Spleen (tissue), 7 donors: ENCODE data around the gene RAPGEF6.

Experiments used
- POLR2A ChIP-seq, 3 donors: fragments of 450-650 bp; IDR thresholded peaks; one replicate each; pipeline ENCODE4 v1.5.1; 2017; ENCODE audit warnings: antibody characterized with exemption in 3 of 3, mild to moderate bottlenecking in 1 of 3
- POLR2AphosphoS5 ChIP-seq, 3 donors: sonication (generic); formaldehyde crosslinking; IDR thresholded peaks; one replicate each; pipeline ENCODE4 v1.5.1; 2017; ENCODE audit warnings: antibody characterized with exemption in 3 of 3
- TF ChIP-seq, protein P1 (sequence below), 11 experiments: fragments of 200-600 bp in 7 of 11; fragments of 450-650 bp in 4 of 11; sonication (generic) in 4 of 11; IDR thresholded peaks in 8 of 11; conservative IDR thresholded peaks in 3 of 11; 1 replicate in 7 of 11; 2 replicates in 4 of 11; pipeline versions ENCODE4 v1.4.0 to v1.8.0; 2016 to 2021; ENCODE audit warnings: antibody characterized with exemption in 11 of 11, inconsistent platforms in 4 of 11, mild to moderate bottlenecking in 1 of 11
- donor health status: DM: no; HTN: no; CAD: no; lungs with moderate emphysema.
- donor health status: DM: no; HTN: no; CAD: no.
- donor health status: DM: no; HTN: no; CAD: no.

- TF ChIP-seq, protein P1, sequence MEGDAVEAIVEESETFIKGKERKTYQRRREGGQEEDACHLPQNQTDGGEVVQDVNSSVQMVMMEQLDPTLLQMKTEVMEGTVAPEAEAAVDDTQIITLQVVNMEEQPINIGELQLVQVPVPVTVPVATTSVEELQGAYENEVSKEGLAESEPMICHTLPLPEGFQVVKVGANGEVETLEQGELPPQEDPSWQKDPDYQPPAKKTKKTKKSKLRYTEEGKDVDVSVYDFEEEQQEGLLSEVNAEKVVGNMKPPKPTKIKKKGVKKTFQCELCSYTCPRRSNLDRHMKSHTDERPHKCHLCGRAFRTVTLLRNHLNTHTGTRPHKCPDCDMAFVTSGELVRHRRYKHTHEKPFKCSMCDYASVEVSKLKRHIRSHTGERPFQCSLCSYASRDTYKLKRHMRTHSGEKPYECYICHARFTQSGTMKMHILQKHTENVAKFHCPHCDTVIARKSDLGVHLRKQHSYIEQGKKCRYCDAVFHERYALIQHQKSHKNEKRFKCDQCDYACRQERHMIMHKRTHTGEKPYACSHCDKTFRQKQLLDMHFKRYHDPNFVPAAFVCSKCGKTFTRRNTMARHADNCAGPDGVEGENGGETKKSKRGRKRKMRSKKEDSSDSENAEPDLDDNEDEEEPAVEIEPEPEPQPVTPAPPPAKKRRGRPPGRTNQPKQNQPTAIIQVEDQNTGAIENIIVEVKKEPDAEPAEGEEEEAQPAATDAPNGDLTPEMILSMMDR (IDR thresholded peaks at IDR 0.05 in 8 of 11, conservative IDR thresholded peaks at IDR 0.05 in 3 of 11) = no peak
- TF ChIP-seq POLR2AphosphoS5 (IDR thresholded peaks at IDR 0.05) = no peak
- TF ChIP-seq POLR2A (IDR thresholded peaks at IDR 0.05) = no peak
These were observed 193.8 kb downstream of the RAPGEF6 start for GRCh38 chr5:131441184-131441583.
